Motor neuron (in vitro differentiated cells): Measurements from ENCODE around the gene MAPK8IP1. TPM values are rescaled to one million over a fixed set of nuclear protein-coding genes. Genes with fewer than 3 reads are reported as not detected.
A peak's percentile ranks its signal among the peaks of the same experiment; 100 is the strongest.
"Not testable (repeated sequence)": the region's sequence is repeated elsewhere in the genome, so short reads cannot be mapped to it uniquely, and the experiment has no call there.

Experiments used
- ATAC-seq, 8 experiments: fragments of 200-7000 bp; cut with Tn5 transposase; replicated peaks in 6 of 8; 2 replicates each; pipeline ENCODE4 v1.8.0; 2021; ENCODE audit warnings: mild to moderate bottlenecking in 8 of 8, moderate library complexity in 8 of 8
- H3K27ac ChIP-seq, 2 donors: fragments of 250-450 bp; sonication (Bioruptor Pico); 2 replicates each; pipeline ENCODE4 v1.9.0; 2021; ENCODE audit warnings: antibody characterized with exemption in 2 of 2, mild to moderate bottlenecking in 2 of 2, moderate library complexity in 1 of 2
- H3K4me1 ChIP-seq, 2 donors: fragments of 250-450 bp; sonication (Bioruptor Pico); replicated peaks in 1 of 2; 2 replicates each; pipeline ENCODE4 v1.6.1; 2021; ENCODE audit warnings: antibody characterized with exemption in 2 of 2, mild to moderate bottlenecking in 2 of 2, moderate library complexity in 1 of 2
- H3K4me3 ChIP-seq, 5 donors: fragments of 250-450 bp; sonication (Bioruptor Pico); 2 replicates each; pipeline ENCODE4 v1.9.0; 2021; ENCODE audit warnings: antibody characterized with exemption in 5 of 5, mild to moderate bottlenecking in 5 of 5, moderate library complexity in 4 of 5
- WGBS, 10 experiments: fragments of 450-650 bp; shearing (Covaris generic); methylation state at CpG; one replicate each; pipeline ENCODE4 v1.0.0; 2022; 5-methylcytosine and 5-hydroxymethylcytosine counted together
- in situ Hi-C, 9 experiments: fragments of 400-800 bp; cut with MboI; loops; one replicate each; pipeline ENCODE4 v1.15.0; 2021; ENCODE audit warnings: low sequenced_read_pairs in 9 of 9, low pct_unique_long_range_greater_than_20kb in 2 of 9; ENCODE audit not compliant: unreplicated experiment in 9 of 9
- total RNA-seq, 8 experiments: library from RNA; unstranded; fragments of 300-600 nt; gene quantifications; 2 replicates each; pipeline versions ENCODE4 v1.2.3 to v1.2.4, GENCODE V29; 2022

The MAPK8IP1 gene
- total RNA-seq, 8 experiments from 2014 or later, result 6.3 to 86.5 (median 38.6) TPM

- WGBS, 10 experiments, result 0% methylated on average over 1 of the region's 3 CpGs; no CpG with 5 or more reads in 9 of the 10 experiments
- ATAC-seq, result no peak
- peaks cover 30 to 38% of the 10 kb centered on the region in 2 donors for H3K4me1 ChIP-seq
- peak overlapping the region; percentile 34 to 72 (median 48) for H3K4me3 ChIP-seq
- in situ Hi-C loops, result loop anchor here in 1 of 9 experiments (25.0 kb wide), 1 partner anchor 413 kb away; no protein-coding TSS in a partner anchor
- peak overlapping the region; percentile 80 to 81 for H3K27ac ChIP-seq
These were observed 13.6 kb downstream of the MAPK8IP1 start for GRCh38 chr11:45899086-45899447.

GRCh38 chr11:45899448-45900174 lies 14.2 kb downstream of the MAPK8IP1 start:
- 0% methylated on average over 2 of the region's 62 CpGs; no CpG with 5 or more reads in 9 of the 10 experiments for whole genome bisulfite sequencing, 10 experiments
- H3K27ac ChIP-seq, result peak overlapping the region; percentile 80 to 81
- H3K4me3 ChIP-seq, result peak overlapping the region; percentile 34 to 72 (median 48)
- H3K4me1 ChIP-seq, result peaks cover 30 to 38% of the 10 kb centered on the region in 2 donors
- in situ Hi-C loops, result loop anchor here in 1 of 9 experiments (25.0 kb wide), 1 partner anchor 413 kb away; no protein-coding TSS in a partner anchor
- peak; percentile 87 to 95 (median 91) for ATAC-seq

GRCh38 chr11:45900175-45900800 lies 14.8 kb downstream of the MAPK8IP1 start:
- in situ Hi-C loops, result not testable (repeated sequence)
- Histone ChIP-seq H3K4me1 (peaks cover 29 to 38% of the 10 kb centered on the region in 2 donors), H3K27ac (peak overlapping the region; percentile 80 to 81), H3K4me3 (peak overlapping the region; percentile 34 to 72 (median 48))
- peak in 6 of 8 experiments; percentile 0 to 31 (median 1) for ATAC-seq
- WGBS, 10 experiments, result 0 to 6% (median 0%) methylated on average over 1 to 5 of the region's 59 CpGs; no CpG with 5 or more reads in 6 of the 10 experiments

GRCh38 chr11:45900916-45901617 lies 15.6 kb downstream of the MAPK8IP1 start:
- Histone ChIP-seq H3K27ac (no peak overlapping the region), H3K4me3 (peak overlapping the region; percentile 34 to 72 (median 48)), H3K4me1 (peaks cover 22 to 32% of the 10 kb centered on the region in 2 donors)
- 0 to 40% (median 14%) methylated on average over 1 to 2 of the region's 8 CpGs; no CpG with 5 or more reads in 7 of the 10 experiments for WGBS, 10 experiments
- ATAC-seq, result no peak
- in situ Hi-C loops, result no loop called here

GRCh38 chr11:45901626-45902025 lies 16.2 kb downstream of the MAPK8IP1 start:
- in situ Hi-C loops, result no loop called here
- ATAC-seq, result no peak
- Histone ChIP-seq H3K27ac (no peak overlapping the region), H3K4me1 (peaks cover 18 to 29% of the 10 kb centered on the region in 2 donors), H3K4me3 (peak overlapping the region in 3 of 5 donors; percentile 38 to 72 (median 51))
- 33 to 79% (median 62%) methylated on average over 1 to 4 of the region's 6 CpGs; no CpG with 5 or more reads in 6 of the 10 experiments for WGBS, 10 experiments

- WGBS, 10 experiments, result 94 to 100% methylated on average over 1 to 6 of the region's 56 CpGs; no CpG with 5 or more reads in 8 of the 10 experiments
- ATAC-seq, result no peak
- H3K4me1 ChIP-seq, result peaks cover 18 to 21% of the 10 kb centered on the region in 2 donors
- in situ Hi-C loops, result no loop called here
- H3K27ac ChIP-seq, result no peak overlapping the region
- no peak overlapping the region for H3K4me3 ChIP-seq
These were observed 17.3 kb downstream of the MAPK8IP1 start for GRCh38 chr11:45902452-45903380.

- H3K4me1 ChIP-seq, result peaks cover 7 to 10% of the 10 kb centered on the region in 2 donors
- no peak overlapping the region for H3K4me3 ChIP-seq
- 33 to 93% (median 83%) methylated on average over 1 to 6 of the region's 15 CpGs; no CpG with 5 or more reads in 3 of the 10 experiments for WGBS, 10 experiments
- ATAC-seq, result no peak
- H3K27ac ChIP-seq, result no peak overlapping the region
- in situ Hi-C loops, result no loop called here
These were observed 19.0 kb downstream of the MAPK8IP1 start for GRCh38 chr11:45904309-45904915.

- H3K27ac ChIP-seq, result no peak overlapping the region
- no peak overlapping the region for H3K4me3 ChIP-seq
- H3K4me1 ChIP-seq, result peaks cover 7 to 10% of the 10 kb centered on the region in 2 donors
- 58 to 90% (median 80%) methylated on average over 1 to 4 of the region's 19 CpGs; no CpG with 5 or more reads in 7 of the 10 experiments for WGBS, 10 experiments
- in situ Hi-C loops, result no loop called here
- ATAC-seq, result no peak
These were observed 19.6 kb downstream of the MAPK8IP1 start for GRCh38 chr11:45905095-45905494.

GRCh38 chr11:45905576-45905975 lies 20.1 kb downstream of the MAPK8IP1 start:
- WGBS, 10 experiments, result 100% methylated on average over 1 of the region's 6 CpGs; no CpG with 5 or more reads in 8 of the 10 experiments
- in situ Hi-C loops, H3K4me3 ChIP-seq, H3K27ac ChIP-seq: not testable (repeated sequence)
- ATAC-seq, result peak in 1 of 8 experiments; percentile 8
- peaks cover 7 to 10% of the 10 kb centered on the region in 2 donors for H3K4me1 ChIP-seq

- 0 to 100% (median 87%) methylated on average over 1 to 11 of the region's 19 CpGs; no CpG with 5 or more reads in 5 of the 10 experiments for WGBS, 10 experiments
- Histone ChIP-seq H3K4me3 (no peak overlapping the region), H3K4me1 (peaks cover 5 to 6% of the 10 kb centered on the region in 2 donors), H3K27ac (no peak overlapping the region)
- ATAC-seq, result peak in 3 of 8 experiments; percentile 12 to 29 (median 17)
- in situ Hi-C loops, result no loop called here
These were observed 20.7 kb downstream of the MAPK8IP1 start for GRCh38 chr11:45906096-45906682.

- Histone ChIP-seq H3K4me1 (no peaks in the 10 kb centered on the region), H3K4me3 (no peak within 1 kb of the TSS), H3K27ac (no peak within 1 kb of the TSS)
- in situ Hi-C loops, result no loop called here
- 70 to 100% (median 83%) methylated on average over 1 to 2 of the region's 18 CpGs; no CpG with 5 or more reads in 7 of the 10 experiments for whole genome bisulfite sequencing, 10 experiments
- peak in 3 of 8 experiments; percentile 3 to 9 (median 4) for ATAC-seq
These were observed 21.6 kb downstream of the MAPK8IP1 start, which contains the start of gene FREY1 for GRCh38 chr11:45906965-45907611. Gene FREY1 (minus strand): TSS chr11:45907271. CDS start chr11:45907245, 26 bp downstream.
